ENCODE results near the gene MET.

Gene MET

DNA sequence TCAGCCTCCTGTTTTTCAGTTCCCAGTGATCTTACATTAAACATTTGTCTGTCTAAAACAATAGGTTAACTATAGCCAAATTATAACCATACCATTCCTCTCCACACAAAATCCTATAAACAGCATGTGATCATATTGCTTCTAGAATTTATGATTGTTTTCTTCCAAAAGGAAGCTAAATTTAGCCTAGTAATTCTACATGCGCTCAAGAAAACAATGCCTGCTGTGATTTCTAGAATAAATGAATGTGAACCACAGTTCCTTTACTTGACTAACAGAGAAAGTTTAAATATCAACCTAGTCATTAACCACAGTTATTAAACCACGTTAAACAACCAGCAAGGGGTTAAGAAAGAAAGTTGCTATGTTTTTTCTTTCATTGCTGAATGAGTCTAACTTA is 26.4 kb downstream of the MET start:
- Histone ChIP-seq H3K4me1 (ENCODE audit: insufficient read depth, low read length) (no peaks in the 10 kb centered on the region), H3K36me3 (ENCODE audit: insufficient read depth, low read length) (no peaks in the 10 kb centered on the region), H3K9ac (ENCODE audit: low read depth, low read length) (no peak overlapping the region), H3K9me3 (ENCODE audit: control insufficient read depth, insufficient read depth, low read length) (no peaks in the 10 kb centered on the region)

DNA sequence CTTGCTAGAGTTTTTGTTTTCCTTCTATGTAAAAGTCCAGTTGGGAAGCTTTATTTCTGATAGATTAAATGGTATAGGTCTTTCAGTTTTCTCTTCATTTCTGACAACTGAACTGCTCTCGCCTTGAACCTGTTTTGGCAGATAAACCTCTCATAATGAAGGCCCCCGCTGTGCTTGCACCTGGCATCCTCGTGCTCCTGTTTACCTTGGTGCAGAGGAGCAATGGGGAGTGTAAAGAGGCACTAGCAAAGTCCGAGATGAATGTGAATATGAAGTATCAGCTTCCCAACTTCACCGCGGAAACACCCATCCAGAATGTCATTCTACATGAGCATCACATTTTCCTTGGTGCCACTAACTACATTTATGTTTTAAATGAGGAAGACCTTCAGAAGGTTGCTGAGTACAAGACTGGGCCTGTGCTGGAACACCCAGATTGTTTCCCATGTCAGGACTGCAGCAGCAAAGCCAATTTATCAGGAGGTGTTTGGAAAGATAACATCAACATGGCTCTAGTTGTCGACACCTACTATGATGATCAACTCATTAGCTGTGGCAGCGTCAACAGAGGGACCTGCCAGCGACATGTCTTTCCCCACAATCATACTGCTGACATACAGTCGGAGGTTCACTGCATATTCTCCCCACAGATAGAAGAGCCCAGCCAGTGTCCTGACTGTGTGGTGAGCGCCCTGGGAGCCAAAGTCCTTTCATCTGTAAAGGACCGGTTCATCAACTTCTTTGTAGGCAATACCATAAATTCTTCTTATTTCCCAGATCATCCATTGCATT is 27.1 kb downstream of the MET start:
- no peaks in the 10 kb centered on the region for H3K4me1 ChIP-seq (ENCODE audit: insufficient read depth, low read length)
- H3K36me3 ChIP-seq (ENCODE audit: insufficient read depth, low read length), result no peaks in the 10 kb centered on the region

DNA sequence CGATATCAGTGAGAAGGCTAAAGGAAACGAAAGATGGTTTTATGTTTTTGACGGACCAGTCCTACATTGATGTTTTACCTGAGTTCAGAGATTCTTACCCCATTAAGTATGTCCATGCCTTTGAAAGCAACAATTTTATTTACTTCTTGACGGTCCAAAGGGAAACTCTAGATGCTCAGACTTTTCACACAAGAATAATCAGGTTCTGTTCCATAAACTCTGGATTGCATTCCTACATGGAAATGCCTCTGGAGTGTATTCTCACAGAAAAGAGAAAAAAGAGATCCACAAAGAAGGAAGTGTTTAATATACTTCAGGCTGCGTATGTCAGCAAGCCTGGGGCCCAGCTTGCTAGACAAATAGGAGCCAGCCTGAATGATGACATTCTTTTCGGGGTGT is 27.7 kb downstream of the MET start:
- no peaks in the 10 kb centered on the region for H3K9me3 ChIP-seq (ENCODE audit: control insufficient read depth, insufficient read depth, low read length)
- H3K4me1 ChIP-seq (ENCODE audit: insufficient read depth, low read length), result no peaks in the 10 kb centered on the region
- no peaks in the 10 kb centered on the region for H3K36me3 ChIP-seq (ENCODE audit: insufficient read depth, low read length)
- no peak overlapping the region for H3K9ac ChIP-seq (ENCODE audit: low read depth, low read length)

More for the DNA sequence above, 27.1 kb downstream of the MET start:
- Histone ChIP-seq H3K9ac (ENCODE audit: low read depth, low read length) (no peak overlapping the region), H3K9me3 (ENCODE audit: control insufficient read depth, insufficient read depth, low read length) (no peaks in the 10 kb centered on the region)

DNA sequence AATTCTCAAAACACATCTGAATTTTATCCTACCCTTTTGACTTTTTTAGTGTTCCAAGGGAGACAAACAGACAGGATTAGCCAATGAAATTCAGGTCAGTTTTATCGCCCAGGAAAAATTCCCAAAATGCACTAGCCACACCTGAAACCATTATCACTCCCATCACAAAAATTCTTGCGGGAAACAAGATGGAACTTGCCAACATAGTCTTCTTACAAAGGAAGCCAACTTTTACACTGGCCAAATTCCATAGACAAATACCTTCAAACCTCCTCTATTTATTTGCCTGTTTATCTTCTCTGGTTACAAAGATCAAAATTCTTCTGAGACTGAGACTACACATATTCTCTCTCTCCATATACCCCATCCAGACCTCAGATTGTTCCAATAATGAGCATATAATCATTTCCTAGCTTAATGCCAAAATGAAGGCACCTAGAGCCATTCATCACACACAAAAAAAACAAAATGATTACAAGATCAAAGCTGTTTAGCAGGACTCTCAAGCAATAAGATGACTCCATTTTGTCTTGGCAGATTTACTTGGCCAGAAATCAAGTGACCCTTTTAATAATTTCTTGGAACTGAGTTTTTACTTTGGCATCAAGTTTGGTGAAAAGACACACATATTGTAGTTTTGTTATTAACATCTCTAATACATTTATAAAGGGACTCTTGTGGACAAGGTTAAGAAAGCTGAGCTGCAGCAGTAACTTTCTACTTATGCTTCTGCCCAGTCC is 30.2 kb downstream of the MET start:
- Histone ChIP-seq H3K4me1 (ENCODE audit: insufficient read depth, low read length) (peaks cover 6% of the 10 kb centered on the region; the same call in 1 of the 2 replicates), H3K9me3 (ENCODE audit: control insufficient read depth, insufficient read depth, low read length) (no peaks in the 10 kb centered on the region), H3K9ac (ENCODE audit: low read depth, low read length) (no peak overlapping the region)

DNA sequence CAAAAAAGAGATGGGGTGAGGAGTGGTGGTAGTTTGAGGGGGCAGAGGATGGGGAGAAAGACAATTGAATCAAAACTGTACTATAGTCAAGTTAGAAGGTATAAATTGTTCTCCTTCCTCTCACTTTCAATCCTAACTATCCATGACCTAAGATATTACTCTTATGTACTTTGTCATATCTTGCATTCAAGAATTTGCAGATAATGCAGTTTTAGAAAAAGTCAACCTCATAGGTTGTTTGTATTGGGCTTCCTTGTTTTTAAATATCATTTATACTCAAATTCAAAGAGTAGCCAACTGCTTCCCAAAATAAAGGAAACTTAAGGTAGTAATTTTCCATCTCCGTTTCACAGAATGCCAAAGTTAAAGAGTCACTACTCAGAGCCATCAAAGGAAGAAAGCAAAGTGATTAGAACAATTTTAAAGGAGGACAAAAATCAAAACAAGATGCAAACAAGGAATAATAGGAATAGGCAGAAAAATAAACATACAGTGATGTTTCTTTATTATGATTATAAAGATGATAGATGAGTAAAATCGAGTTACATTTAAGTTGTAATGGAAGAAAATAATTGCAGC is 32.7 kb downstream of the MET start:
- Histone ChIP-seq H3K9ac (ENCODE audit: low read depth, low read length) (no peak overlapping the region), H3K36me3 (ENCODE audit: insufficient read depth, low read length) (no peaks in the 10 kb centered on the region), H3K4me1 (ENCODE audit: insufficient read depth, low read length) (peaks cover 8% of the 10 kb centered on the region; the same call in 1 of the 2 replicates), H3K9me3 (ENCODE audit: control insufficient read depth, insufficient read depth, low read length) (no peaks in the 10 kb centered on the region)

More for the DNA sequence above, 30.2 kb downstream of the MET start:
- H3K36me3 ChIP-seq (ENCODE audit: insufficient read depth, low read length), result no peaks in the 10 kb centered on the region

DNA sequence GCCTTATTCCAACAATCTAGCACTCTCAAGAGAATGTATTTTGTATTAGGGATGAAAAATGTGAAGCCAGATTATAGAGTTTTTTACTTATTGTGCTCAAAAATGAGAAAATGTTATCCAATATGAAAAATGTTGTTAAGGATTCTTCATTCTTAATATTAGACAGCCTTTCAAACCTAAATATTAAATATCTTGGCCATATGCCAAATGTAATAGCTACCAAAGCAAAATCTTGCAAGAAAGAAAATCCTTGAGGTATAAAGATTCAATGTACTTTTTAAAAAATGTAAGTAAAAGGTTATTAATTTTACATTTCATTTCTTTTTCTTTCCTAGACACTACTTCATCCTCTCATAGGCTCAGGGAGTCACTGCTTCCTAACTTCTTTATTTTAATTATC is 33.4 kb downstream of the MET start:
- peaks cover 8% of the 10 kb centered on the region; the same call in 1 of the 2 replicates for H3K4me1 ChIP-seq (ENCODE audit: insufficient read depth, low read length)
- H3K36me3 ChIP-seq (ENCODE audit: insufficient read depth, low read length), result no peaks in the 10 kb centered on the region
- H3K9ac ChIP-seq (ENCODE audit: low read depth, low read length), result no peak overlapping the region
- H3K9me3 ChIP-seq (ENCODE audit: control insufficient read depth, insufficient read depth, low read length), result no peaks in the 10 kb centered on the region

DNA sequence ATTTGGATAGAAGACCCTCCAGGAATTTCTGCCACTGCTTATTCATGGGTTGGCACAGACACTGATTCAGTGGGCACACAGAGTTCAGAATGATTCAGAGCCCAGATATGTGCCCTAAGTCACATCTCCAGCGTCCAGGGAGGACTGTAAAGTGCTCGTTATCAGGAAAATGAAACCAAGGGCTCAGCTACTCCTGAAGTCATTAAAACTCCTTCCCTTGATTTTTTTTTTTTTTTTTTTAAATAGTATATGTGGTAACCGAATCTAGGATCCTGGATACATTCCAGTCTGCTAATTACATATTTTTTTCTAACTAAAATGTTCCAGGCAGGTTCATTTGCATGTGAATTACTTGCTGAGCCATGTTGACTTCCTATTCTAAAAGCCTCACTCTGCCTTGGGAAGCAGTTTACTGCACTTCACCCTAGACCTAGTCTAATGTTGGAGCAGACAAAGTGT is 34.7 kb downstream of the MET start:
- H3K9ac ChIP-seq (ENCODE audit: low read depth, low read length), result no peak overlapping the region
- no peaks in the 10 kb centered on the region for H3K9me3 ChIP-seq (ENCODE audit: control insufficient read depth, insufficient read depth, low read length)
- H3K36me3 ChIP-seq (ENCODE audit: insufficient read depth, low read length), result no peaks in the 10 kb centered on the region
- H3K4me1 ChIP-seq (ENCODE audit: insufficient read depth, low read length), result peaks cover 8% of the 10 kb centered on the region; the same call in 1 of the 2 replicates

DNA sequence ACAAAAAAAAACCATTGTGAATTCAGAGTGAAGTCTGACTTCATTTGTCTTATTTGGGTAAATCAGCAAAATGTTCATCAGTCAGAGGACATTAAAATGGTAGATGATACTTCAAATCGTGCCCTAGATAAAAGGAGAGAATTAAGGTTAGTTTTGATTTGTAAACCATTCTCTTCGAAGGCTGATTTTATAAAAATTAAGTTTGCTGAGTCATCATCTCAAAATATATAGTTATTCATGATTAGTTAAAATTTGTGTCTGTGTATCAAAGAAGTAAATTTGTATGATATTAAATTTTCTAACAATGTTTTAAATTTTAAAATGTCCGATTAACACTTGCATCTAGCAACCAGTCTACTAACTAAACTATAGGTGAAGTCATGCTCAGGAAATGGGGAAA is 35.3 kb downstream of the MET start:
- H3K36me3 ChIP-seq (ENCODE audit: insufficient read depth, low read length), result no peaks in the 10 kb centered on the region
- H3K4me1 ChIP-seq (ENCODE audit: insufficient read depth, low read length), result peaks cover 8% of the 10 kb centered on the region; the same call in 1 of the 2 replicates
- no peak overlapping the region for H3K9ac ChIP-seq (ENCODE audit: low read depth, low read length)
- H3K9me3 ChIP-seq (ENCODE audit: control insufficient read depth, insufficient read depth, low read length), result no peaks in the 10 kb centered on the region

DNA sequence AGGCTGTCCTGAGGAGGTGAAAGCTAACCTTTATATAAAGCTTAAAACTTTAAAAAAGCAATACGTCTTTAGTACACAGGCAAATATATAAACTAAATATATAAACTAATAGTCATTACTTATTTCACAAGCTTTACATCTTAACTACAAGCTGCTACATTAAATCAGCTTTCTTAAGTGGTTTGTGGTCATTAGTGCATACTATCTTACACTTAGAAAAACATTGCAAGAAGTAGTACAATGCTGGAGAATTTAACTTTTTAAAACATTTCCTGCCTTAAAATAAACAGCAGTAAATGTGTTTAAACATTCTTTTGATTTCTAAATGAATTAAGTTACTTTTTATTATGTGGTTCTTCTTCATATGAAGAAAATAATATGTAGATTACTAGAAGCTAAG is 36.3 kb downstream of the MET start:
- peaks cover 8% of the 10 kb centered on the region; the same call in 1 of the 2 replicates for H3K4me1 ChIP-seq (ENCODE audit: insufficient read depth, low read length)
- H3K9ac ChIP-seq (ENCODE audit: low read depth, low read length), result no peak overlapping the region
- no peaks in the 10 kb centered on the region for H3K36me3 ChIP-seq (ENCODE audit: insufficient read depth, low read length)
- no peaks in the 10 kb centered on the region for H3K9me3 ChIP-seq (ENCODE audit: control insufficient read depth, insufficient read depth, low read length)

DNA sequence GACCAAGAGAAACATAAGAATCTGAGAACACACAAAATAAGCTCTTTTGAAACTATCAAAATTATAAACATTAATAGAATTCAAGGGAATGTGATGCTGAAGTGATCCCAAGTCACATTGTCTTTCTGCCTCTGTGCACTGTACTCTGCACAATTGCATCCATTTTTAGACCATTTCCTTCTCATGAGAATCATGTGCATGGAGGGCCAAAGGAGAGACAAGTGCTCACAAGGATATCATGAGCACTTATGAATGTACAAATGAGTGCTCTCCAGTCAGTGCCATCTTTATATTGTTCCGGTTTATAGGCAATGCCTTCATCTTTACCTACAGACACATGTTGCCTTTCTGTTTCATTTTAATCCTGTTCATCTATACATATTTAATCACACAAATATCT is 36.9 kb downstream of the MET start:
- no peaks in the 10 kb centered on the region for H3K9me3 ChIP-seq (ENCODE audit: control insufficient read depth, insufficient read depth, low read length)
- H3K36me3 ChIP-seq (ENCODE audit: insufficient read depth, low read length), result no peaks in the 10 kb centered on the region
- H3K9ac ChIP-seq (ENCODE audit: low read depth, low read length), result no peak overlapping the region
- peaks cover 8% of the 10 kb centered on the region; the same call in 1 of the 2 replicates for H3K4me1 ChIP-seq (ENCODE audit: insufficient read depth, low read length)

DNA sequence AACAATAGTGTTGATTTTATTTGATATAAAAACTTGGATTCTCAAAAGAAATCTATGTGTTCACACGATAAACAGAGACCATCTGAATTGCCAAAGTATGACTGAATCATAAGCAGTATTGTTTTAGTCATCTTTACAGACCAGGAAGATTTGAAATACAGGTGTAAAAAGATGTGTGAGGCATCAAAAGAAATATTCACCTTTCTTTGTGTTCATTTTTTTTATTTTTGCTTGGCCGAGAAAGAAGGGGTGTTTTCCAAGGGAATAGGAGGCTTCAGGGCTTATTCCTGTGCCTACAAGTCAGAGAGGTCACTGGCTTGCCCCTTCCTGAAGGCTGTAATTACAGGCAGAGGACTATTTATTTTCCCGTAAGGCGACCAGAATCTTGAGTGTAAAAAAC is 37.3 kb downstream of the MET start:
- H3K9ac ChIP-seq (ENCODE audit: low read depth, low read length), result no peak overlapping the region
- no peaks in the 10 kb centered on the region for H3K36me3 ChIP-seq (ENCODE audit: insufficient read depth, low read length)
- peaks cover 8% of the 10 kb centered on the region; the same call in 1 of the 2 replicates for H3K4me1 ChIP-seq (ENCODE audit: insufficient read depth, low read length)
- H3K9me3 ChIP-seq (ENCODE audit: control insufficient read depth, insufficient read depth, low read length), result no peaks in the 10 kb centered on the region

DNA sequence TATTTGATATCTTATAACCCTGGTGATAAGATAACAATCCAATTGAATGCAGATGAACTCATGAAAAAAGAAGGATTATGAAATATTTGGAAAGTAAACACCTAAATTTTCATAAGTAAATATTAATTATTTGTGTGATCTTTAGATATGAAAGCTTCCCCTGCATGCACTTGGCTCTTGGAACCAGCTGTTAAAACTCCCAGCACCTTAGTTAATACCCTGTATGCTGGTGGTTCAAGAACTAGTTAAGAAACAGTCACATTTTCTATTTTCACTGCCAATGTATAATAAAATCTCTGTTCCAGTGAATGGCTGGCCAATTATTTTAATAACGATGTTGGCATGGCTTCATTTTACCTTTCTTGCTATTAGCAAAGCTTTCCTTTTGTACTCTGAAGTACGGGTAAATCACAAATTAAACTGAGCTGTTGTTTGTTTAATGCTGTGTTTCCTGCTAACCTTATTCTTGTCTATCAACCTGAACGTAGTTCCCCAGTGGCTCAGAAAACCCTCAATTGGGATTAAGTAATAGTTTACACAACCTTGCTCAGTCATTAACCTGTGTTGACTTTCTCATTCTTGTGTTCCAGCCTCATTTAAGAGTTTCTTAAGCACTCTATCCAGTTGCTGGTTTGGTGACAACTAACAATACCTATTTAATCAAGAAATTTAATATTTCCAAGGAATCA is 38.9 kb downstream of the MET start:
- no peaks in the 10 kb centered on the region for H3K36me3 ChIP-seq (ENCODE audit: insufficient read depth, low read length)
- H3K4me1 ChIP-seq (ENCODE audit: insufficient read depth, low read length), result peaks cover 8% of the 10 kb centered on the region; the same call in 1 of the 2 replicates
- no peak overlapping the region for H3K9ac ChIP-seq (ENCODE audit: low read depth, low read length)
- H3K9me3 ChIP-seq (ENCODE audit: control insufficient read depth, insufficient read depth, low read length), result no peaks in the 10 kb centered on the region

DNA sequence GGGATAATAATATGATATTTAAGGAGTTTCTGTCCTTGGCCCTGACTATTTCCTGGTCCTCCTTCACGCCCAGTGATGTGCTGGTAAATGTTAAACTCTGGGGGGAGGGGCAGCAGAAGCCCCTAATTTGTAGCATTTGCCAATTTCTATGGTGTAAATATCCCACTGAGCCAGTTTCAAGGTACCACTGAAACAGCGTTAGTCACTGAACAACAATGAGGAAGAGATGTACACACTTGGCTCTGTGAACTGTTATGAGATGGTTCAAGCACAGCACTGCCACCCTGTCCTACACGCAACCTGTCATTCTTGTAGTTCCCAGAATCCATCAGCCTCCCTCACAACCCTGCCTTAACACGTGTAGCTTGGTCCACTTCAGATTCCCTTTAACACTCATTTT is 39.8 kb downstream of the MET start:
- Histone ChIP-seq H3K9ac (ENCODE audit: low read depth, low read length) (no peak overlapping the region), H3K4me1 (ENCODE audit: insufficient read depth, low read length) (peaks cover 6% of the 10 kb centered on the region; the same call in 1 of the 2 replicates), H3K9me3 (ENCODE audit: control insufficient read depth, insufficient read depth, low read length) (no peaks in the 10 kb centered on the region), H3K36me3 (ENCODE audit: insufficient read depth, low read length) (no peaks in the 10 kb centered on the region)

DNA sequence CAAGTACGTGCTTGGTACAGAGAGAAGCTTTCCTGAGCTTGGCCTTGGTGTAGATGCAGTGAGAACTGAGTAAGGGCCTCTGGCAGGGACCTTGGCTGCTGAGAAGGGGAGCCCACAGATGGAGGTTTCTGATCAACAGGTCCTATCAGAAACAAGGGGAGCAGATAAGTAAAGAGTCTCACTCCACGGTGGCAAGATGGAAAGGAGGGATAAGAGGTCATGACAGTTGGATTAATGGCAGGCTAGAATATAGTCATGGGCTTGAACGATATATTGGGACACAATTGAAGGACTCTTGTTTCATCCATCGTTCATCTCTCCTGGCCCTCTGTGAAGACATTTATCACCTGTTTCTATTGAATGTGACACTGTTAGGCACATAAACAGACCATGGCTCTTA is 41.5 kb downstream of the MET start:
- Histone ChIP-seq H3K4me1 (ENCODE audit: insufficient read depth, low read length) (no peaks in the 10 kb centered on the region), H3K9me3 (ENCODE audit: control insufficient read depth, insufficient read depth, low read length) (no peaks in the 10 kb centered on the region), H3K36me3 (ENCODE audit: insufficient read depth, low read length) (no peaks in the 10 kb centered on the region), H3K9ac (ENCODE audit: low read depth, low read length) (no peak overlapping the region)
